Uterus (tissue), 2 donors: Measurements from ENCODE around the gene SORCS3.

ENCODE experiments used
- POLR2A ChIP-seq, 2 donors: fragments of 450-650 bp; IDR thresholded peaks; one replicate each; pipeline ENCODE4 v1.6.1; 2016; ENCODE audit warnings: antibody characterized with exemption in 2 of 2, mild to moderate bottlenecking in 1 of 2, moderate library complexity in 1 of 2
- TF ChIP-seq, protein P1 (sequence below), 4 experiments: fragments of 200-600 bp in 2 of 4; fragments of 450-650 bp in 2 of 4; sonication (generic) in 2 of 4; IDR thresholded peaks; one replicate each; pipeline ENCODE4 v1.5.1; 2016 to 2019; ENCODE audit warnings: antibody characterized with exemption in 4 of 4, mild to moderate bottlenecking in 2 of 4, moderate library complexity in 1 of 4

DNA sequence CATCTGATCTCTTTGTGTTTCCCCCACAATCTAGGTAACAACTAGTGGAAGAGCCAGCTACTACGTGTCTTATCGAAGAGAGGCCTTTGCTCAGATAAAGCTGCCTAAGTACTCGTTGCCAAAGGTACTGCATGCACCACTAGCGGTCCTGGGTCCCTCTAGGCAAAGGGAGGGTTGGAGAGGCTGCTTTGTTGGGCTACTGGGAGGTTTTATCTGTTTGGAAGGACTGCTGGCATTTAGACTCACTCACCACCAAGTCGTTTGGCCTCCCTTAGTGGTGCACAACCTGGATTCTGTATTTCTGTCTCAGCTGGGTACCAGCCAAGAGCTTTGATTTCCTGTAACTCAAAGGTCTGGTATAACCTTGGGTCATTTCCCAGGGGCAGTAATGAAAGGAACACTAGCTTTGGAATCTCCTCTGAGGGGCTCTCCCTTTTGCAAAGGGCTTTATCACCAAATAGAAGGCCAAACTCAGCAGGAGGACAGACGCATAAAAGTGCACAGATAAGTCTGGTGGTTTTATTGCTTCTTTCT is 498.3 kb downstream of the SORCS3 start:
- TF ChIP-seq, protein P1, sequence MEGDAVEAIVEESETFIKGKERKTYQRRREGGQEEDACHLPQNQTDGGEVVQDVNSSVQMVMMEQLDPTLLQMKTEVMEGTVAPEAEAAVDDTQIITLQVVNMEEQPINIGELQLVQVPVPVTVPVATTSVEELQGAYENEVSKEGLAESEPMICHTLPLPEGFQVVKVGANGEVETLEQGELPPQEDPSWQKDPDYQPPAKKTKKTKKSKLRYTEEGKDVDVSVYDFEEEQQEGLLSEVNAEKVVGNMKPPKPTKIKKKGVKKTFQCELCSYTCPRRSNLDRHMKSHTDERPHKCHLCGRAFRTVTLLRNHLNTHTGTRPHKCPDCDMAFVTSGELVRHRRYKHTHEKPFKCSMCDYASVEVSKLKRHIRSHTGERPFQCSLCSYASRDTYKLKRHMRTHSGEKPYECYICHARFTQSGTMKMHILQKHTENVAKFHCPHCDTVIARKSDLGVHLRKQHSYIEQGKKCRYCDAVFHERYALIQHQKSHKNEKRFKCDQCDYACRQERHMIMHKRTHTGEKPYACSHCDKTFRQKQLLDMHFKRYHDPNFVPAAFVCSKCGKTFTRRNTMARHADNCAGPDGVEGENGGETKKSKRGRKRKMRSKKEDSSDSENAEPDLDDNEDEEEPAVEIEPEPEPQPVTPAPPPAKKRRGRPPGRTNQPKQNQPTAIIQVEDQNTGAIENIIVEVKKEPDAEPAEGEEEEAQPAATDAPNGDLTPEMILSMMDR (IDR thresholded peaks at IDR 0.05): no peak
- no peak for TF ChIP-seq POLR2A (IDR thresholded peaks at IDR 0.05)
